Measurements from ENCODE around the gene TVP23C.
A peak's percentile ranks its signal among the peaks of the same experiment; 100 is the strongest.

TVP23C gene

GRCh38 chr17:15490634-15491261, 72.5 kb downstream of the TVP23C start:
- H3K4me3 ChIP-seq (ENCODE audit: low read length), result no peak overlapping the region
- peak; percentile 74 for DNase-seq (ENCODE audit: low read depth)
- TF ChIP-seq CTCF (IDR thresholded peaks at IDR 0.05; ENCODE audit: insufficient read depth, low read depth, low read length, missing control alignments), result no peak

GRCh38 chr17:15488557-15488956, 74.7 kb downstream of the TVP23C start:
- no peak for DNase-seq (ENCODE audit: low read depth)
- no peak overlapping the region for H3K4me3 ChIP-seq (ENCODE audit: low read length)
- no peak for TF ChIP-seq CTCF (IDR thresholded peaks at IDR 0.05; ENCODE audit: insufficient read depth, low read depth, low read length, missing control alignments)

- H3K4me3 ChIP-seq (ENCODE audit: low read length), result no peak overlapping the region
- TF ChIP-seq CTCF (IDR thresholded peaks at IDR 0.05; ENCODE audit: insufficient read depth, low read depth, low read length, missing control alignments), result no peak
- no peak for DNase-seq (ENCODE audit: low read depth)
Measured at GRCh38 chr17:15485045-15485444, 78.2 kb downstream of the TVP23C start.

GRCh38 chr17:15483431-15483830, 79.9 kb downstream of the TVP23C start:
- H3K4me3 ChIP-seq (ENCODE audit: low read length), result no peak overlapping the region
- no peak for TF ChIP-seq CTCF (IDR thresholded peaks at IDR 0.05; ENCODE audit: insufficient read depth, low read depth, low read length, missing control alignments)
- no peak for DNase-seq (ENCODE audit: low read depth)

GRCh38 chr17:15482476-15482875, 80.8 kb downstream of the TVP23C start:
- H3K4me3 ChIP-seq (ENCODE audit: low read length), result no peak overlapping the region
- no peak for TF ChIP-seq CTCF (IDR thresholded peaks at IDR 0.05; ENCODE audit: insufficient read depth, low read depth, low read length, missing control alignments)
- DNase-seq (ENCODE audit: low read depth), result no peak

GRCh38 chr17:15481481-15481880, 81.8 kb downstream of the TVP23C start:
- no peak for TF ChIP-seq CTCF (IDR thresholded peaks at IDR 0.05; ENCODE audit: insufficient read depth, low read depth, low read length, missing control alignments)
- H3K4me3 ChIP-seq (ENCODE audit: low read length), result no peak overlapping the region
- DNase-seq (ENCODE audit: low read depth), result no peak

- H3K4me3 ChIP-seq (ENCODE audit: low read length), result no peak overlapping the region
- no peak for TF ChIP-seq CTCF (IDR thresholded peaks at IDR 0.05; ENCODE audit: insufficient read depth, low read depth, low read length, missing control alignments)
- DNase-seq (ENCODE audit: low read depth), result peak; percentile 24
Measured at GRCh38 chr17:15480204-15480603, 83.1 kb downstream of the TVP23C start.
